HFF-Myc (cell line): ENCODE data around the gene CPVL.

Experiments
- DNase-seq: peaks from one replicate; pipeline ENCODE4 v3.0.0-alpha.2; 2011; ENCODE audit warnings: low read depth; ENCODE audit errors: extremely low read depth
- H3K4me3 ChIP-seq: replicated peaks from 2 replicates; pipeline ENCODE4 v1.5.1; 2011; ENCODE audit warnings: low read depth, mild to moderate bottlenecking, control low read depth, low read length
- TF ChIP-seq, protein P1 (sequence below): IDR thresholded peaks from 2 replicates; pipeline ENCODE4 v1.5.1; 2012; ENCODE audit warnings: mild to moderate bottlenecking, low read depth, low read length, control low read depth; ENCODE audit errors: missing control alignments

Gene CPVL

DNA sequence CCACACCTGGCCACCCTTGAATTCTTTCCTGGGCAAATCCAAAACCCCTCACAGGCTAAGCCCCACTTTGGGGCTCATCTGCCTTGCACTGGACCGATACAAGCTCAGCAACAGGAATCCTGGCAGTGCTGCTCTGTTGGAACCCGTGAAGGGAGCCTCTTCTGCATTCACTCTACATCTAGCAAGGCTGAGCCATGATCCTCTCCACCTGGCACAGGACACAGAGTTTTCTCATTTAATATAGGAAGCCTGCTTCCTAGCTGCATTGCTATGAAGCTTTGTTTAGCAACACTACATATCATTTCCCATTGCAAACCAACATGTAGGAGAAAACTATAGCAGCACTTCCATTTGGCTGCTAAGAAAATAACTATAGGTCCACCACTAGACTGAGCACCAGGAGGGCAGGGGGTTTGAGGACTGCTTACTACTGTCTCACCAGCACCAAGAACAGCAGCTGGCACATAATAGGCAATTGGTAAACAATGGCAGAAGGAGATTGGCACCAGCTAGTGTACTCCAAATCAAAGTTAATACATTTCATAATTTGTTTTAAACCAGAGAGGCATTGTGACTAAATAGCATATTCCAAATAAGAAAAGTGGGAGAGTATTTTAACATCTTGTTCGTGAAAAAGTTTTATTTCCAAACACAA is 56.1 kb downstream of the CPVL start:
- no peak for DNase-seq
- TF ChIP-seq, protein P1, sequence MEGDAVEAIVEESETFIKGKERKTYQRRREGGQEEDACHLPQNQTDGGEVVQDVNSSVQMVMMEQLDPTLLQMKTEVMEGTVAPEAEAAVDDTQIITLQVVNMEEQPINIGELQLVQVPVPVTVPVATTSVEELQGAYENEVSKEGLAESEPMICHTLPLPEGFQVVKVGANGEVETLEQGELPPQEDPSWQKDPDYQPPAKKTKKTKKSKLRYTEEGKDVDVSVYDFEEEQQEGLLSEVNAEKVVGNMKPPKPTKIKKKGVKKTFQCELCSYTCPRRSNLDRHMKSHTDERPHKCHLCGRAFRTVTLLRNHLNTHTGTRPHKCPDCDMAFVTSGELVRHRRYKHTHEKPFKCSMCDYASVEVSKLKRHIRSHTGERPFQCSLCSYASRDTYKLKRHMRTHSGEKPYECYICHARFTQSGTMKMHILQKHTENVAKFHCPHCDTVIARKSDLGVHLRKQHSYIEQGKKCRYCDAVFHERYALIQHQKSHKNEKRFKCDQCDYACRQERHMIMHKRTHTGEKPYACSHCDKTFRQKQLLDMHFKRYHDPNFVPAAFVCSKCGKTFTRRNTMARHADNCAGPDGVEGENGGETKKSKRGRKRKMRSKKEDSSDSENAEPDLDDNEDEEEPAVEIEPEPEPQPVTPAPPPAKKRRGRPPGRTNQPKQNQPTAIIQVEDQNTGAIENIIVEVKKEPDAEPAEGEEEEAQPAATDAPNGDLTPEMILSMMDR: no peak
- H3K4me3 ChIP-seq: no peak overlapping the region

DNA sequence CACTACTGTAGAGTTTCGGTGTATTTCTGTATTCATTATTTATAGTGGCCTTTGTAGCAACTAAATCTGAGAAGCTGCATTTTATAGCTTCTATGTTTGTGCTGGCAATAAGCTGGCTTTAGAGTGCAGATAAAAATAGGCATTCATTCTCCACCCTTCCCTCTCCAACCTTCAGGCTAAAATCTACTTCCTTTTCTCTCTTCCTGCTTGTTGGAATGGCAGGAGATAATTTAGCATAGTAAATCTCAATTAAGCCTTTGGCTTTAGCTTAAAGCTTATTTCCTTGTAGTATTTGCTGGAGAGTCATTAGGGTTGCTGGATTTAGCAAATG is 58.5 kb downstream of the CPVL start:
- TF ChIP-seq, protein P1: no peak
- DNase-seq: no peak
- no peak overlapping the region for H3K4me3 ChIP-seq

DNA sequence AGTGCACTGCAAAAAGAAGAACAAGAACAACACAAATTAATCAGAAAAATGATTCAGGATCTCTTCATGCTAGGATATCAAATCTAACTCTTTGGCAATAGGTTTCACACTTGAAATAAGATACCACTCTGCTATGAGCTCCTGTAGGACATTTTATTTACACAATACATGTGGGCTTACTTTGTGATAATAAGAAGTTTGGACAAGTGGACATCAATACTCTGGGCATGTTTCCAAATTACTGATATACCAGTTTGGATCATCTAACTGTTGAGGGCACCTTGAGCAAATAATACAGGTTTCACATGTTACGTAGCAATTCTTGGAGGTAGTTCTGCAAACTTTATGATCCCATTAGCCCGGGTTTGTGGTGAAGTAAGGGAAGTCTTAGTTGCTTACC is 59.8 kb downstream of the CPVL start:
- TF ChIP-seq, protein P1: no peak
- no peak for DNase-seq
- H3K4me3 ChIP-seq: no peak overlapping the region

DNA sequence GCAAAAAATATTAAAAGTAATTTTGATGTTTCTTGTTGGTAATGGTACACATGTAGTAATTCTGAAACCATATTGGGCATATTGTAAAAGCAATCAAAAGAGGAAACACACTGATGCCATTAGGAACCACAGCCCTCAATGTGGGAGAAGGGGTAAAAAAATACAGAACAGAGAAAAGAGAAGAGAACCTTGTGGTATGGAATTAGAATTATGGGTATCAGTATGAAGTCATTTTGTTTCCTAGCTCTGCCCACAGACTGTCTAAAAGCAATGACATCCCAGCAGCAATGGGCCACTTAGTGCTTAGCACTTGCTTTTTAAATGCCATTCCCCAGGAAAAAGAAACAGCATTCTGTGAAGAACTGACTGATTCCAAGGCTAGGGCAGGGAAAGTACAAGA is 61.5 kb downstream of the CPVL start:
- no peak overlapping the region for H3K4me3 ChIP-seq
- no peak for DNase-seq
- TF ChIP-seq, protein P1: no peak

DNA sequence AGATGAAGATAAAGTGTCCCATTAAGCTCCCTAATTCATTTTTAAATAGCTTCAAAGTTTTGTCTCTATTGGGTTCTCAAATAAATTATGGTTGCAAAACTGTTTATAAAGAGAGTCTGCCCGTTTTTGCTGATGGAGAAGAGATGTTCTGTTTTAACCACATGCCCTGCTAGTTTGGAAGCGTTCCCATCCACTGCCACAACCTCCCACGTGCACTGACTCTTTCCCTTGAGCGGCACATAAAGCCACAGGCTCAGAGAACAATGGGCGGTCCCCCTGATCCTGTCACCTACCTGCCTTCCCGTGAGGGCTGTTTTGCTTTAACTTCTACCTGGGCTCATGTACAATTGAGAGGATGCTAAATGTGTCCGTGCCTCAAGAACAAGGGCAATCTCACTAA is 65.5 kb downstream of the CPVL start:
- TF ChIP-seq, protein P1: no peak
- DNase-seq: no peak
- H3K4me3 ChIP-seq: no peak overlapping the region

DNA sequence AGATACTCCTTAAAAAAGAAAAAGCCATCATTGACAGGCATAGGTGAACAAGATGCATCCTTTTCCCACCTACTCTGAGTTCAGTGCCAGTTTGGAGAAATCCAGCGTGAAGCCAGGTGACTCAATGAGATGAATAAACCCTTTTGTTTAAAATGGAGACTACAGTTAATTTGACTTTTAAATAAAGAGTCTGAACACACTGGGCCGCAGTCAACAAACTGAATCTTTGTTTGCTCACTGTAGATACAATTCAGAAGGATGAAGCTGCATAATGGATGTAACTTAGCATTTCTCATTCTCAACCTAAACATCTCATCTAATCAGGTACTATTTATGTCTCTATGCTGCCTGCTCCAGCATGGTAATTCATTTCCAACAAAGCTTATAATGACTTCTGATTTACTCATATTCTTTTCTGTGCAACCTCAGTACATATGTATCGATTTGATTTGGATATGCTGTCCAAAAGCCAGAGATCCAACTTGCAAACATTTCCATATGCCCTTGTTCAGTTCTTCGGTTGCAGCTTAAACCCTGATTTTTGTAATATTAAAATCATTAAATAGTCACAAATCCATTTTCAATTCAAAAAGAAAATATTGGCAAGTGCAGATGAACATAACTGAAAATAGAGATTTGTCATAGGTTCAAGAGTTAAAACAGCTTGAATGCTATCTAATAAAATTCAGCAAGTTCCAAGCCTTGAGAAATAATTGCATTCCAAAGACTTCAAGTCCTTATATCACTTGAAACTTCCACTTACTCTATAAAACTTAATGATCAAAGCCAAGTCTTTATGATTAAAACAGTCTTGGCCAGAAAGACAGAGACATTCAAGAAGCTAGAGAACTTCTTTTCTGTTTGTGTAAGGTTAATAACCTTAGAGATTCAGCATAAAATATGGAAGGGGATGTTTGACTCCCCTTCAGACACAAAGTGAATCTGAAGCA is 67.8 kb downstream of the CPVL start:
- H3K4me3 ChIP-seq: no peak overlapping the region
- DNase-seq: no peak
- TF ChIP-seq, protein P1: no peak
